Right kidney (tissue), 1 donor: Measurements from ENCODE around the gene DSN1.

Experiments used
- DNase-seq: peaks from one replicate; pipeline ENCODE4 v3.0.0-alpha.2; 2016

The DSN1 gene

GRCh38 chr20:36796875-36797274 is 23.3 kb upstream of the DSN1 start:
- DNase-seq: no peak

GRCh38 chr20:36796117-36796516 is 22.6 kb upstream of the DSN1 start:
- DNase-seq: no peak

- no peak for DNase-seq
Measured at GRCh38 chr20:36795691-36796090, 22.1 kb upstream of the DSN1 start.

GRCh38 chr20:36794116-36794474 is 20.5 kb upstream of the DSN1 start:
- DNase-seq: no peak

GRCh38 chr20:36793294-36794115 is 19.9 kb upstream of the DSN1 start:
- no peak for DNase-seq

GRCh38 chr20:36792422-36792821 is 18.9 kb upstream of the DSN1 start:
- DNase-seq: no peak

- no peak for DNase-seq
Measured at GRCh38 chr20:36791862-36792261, 18.3 kb upstream of the DSN1 start.

- DNase-seq: no peak
Measured at GRCh38 chr20:36786663-36787062, 13.1 kb upstream of the DSN1 start.

- no peak for DNase-seq
Measured at GRCh38 chr20:36786246-36786645, 12.7 kb upstream of the DSN1 start.

- DNase-seq: no peak
Measured at GRCh38 chr20:36785308-36785707, 11.7 kb upstream of the DSN1 start.

GRCh38 chr20:36784900-36785299 is 11.3 kb upstream of the DSN1 start:
- DNase-seq: no peak

- no peak for DNase-seq
Measured at GRCh38 chr20:36784116-36784515, 10.6 kb upstream of the DSN1 start.

GRCh38 chr20:36779656-36780025 is 6.1 kb upstream of the DSN1 start:
- no peak for DNase-seq

GRCh38 chr20:36778831-36779655 is 5.5 kb upstream of the DSN1 start:
- DNase-seq: no peak

- no peak for DNase-seq
Measured at GRCh38 chr20:36777576-36777975, 4.0 kb upstream of the DSN1 start.

GRCh38 chr20:36777167-36777566 is 3.6 kb upstream of the DSN1 start:
- DNase-seq: no peak

GRCh38 chr20:36775826-36776225 is 2.3 kb upstream of the DSN1 start:
- no peak for DNase-seq

- DNase-seq: no peak
Measured at GRCh38 chr20:36775196-36775595, 1.6 kb upstream of the DSN1 start.

GRCh38 chr20:36773107-36773596 is 411 bp downstream of the DSN1 start:
- DNase-seq: no peak

- no peak for DNase-seq
Measured at GRCh38 chr20:36770680-36771079, 2.9 kb downstream of the DSN1 start.

GRCh38 chr20:36768768-36769430 is 4.7 kb downstream of the DSN1 start:
- no peak for DNase-seq

GRCh38 chr20:36761125-36761524 is 12.4 kb downstream of the DSN1 start:
- DNase-seq: no peak

- no peak for DNase-seq
Measured at GRCh38 chr20:36760647-36761046, 12.9 kb downstream of the DSN1 start.
